K562 (cell line): ENCODE measurements around the gene HLCS.

Experiments
- CREB1 ChIP-seq, 2 experiments: sonication (generic) in 1 of 2; formaldehyde crosslinking in 1 of 2; IDR thresholded peaks; 2 replicates each; pipeline versions ENCODE4 v1.6.1 to v1.8.0; 2012 to 2022; ENCODE audit warnings: inconsistent platforms in 1 of 2, mild to moderate bottlenecking in 1 of 2, missing genetic modification reagents in 1 of 2, moderate library complexity in 1 of 2
- PHF21A ChIP-seq: fragments of 450-650 bp; IDR thresholded peaks from 2 replicates; pipeline ENCODE4 v1.6.1; 2017; ENCODE audit warnings: low read depth, borderline replicate concordance
- TCF7L2 ChIP-seq: fragments of 150-350 bp; IDR thresholded peaks from 2 replicates; pipeline ENCODE4 v1.6.1; 2016; ENCODE audit warnings: low read depth, mild to moderate bottlenecking, low read length, moderate library complexity
- U2AF1 ChIP-seq: fragments of 200-400 bp; formaldehyde crosslinking; optimal IDR thresholded peaks from 2 replicates; pipeline ENCODE3; 2017; ENCODE audit warnings: mild to moderate bottlenecking, low read depth, low read length, moderate library complexity
- ZC3H11A ChIP-seq: IDR thresholded peaks from 2 replicates; pipeline ENCODE4 v1.6.1; 2012; ENCODE audit warnings: low read depth, low read length, improper control_type of control experiment
- ZKSCAN1 ChIP-seq: fragments of 150-350 bp; IDR thresholded peaks from 2 replicates; pipeline ENCODE4 v1.6.1; 2016; ENCODE audit warnings: low read depth, low read length
- ZNF316 ChIP-seq: fragments of 450-650 bp; IDR thresholded peaks from 2 replicates; pipeline ENCODE4 v1.6.1; 2016
- TF ChIP-seq, protein P1 (sequence below), 3 experiments: IDR thresholded peaks in 2 of 3; conservative IDR thresholded peaks in 1 of 3; 2 replicates each; pipeline ENCODE4 v1.5.1; 2011 to 2012; ENCODE audit warnings: low read length in 3 of 3, mild to moderate bottlenecking in 3 of 3, control low read depth in 2 of 3, improper control_type of control experiment in 1 of 3, inconsistent platforms in 1 of 3, low read depth in 1 of 3, mixed read lengths in 1 of 3, moderate library complexity in 1 of 3; ENCODE audit not compliant: insufficient read depth in 2 of 3

DNA sequence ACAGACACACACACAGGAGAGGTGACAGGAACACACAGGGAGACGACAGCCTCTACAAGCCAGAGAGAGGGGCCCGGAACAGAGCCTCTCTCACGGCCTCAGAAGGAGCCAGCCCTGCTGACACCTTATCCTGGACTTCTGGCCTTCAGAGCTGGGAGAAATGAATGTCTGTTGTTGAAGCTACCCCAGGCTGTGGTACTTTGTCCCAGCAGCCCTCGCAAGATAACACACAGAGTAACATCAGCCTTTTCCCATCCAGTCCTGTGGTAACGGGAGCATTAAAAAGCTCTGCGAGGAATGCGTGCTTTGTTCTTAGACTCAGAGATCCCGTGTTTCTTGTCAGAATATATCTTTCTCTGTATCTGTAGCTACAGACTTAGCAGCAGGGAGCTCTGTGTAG lies 136.4 kb downstream of the HLCS start:
- TF ChIP-seq ZC3H11A (no peak), PHF21A (no peak), ZNF316 (no peak), U2AF1 (no peak), CREB1 (IDR thresholded peaks at IDR 0.05) (no peak), CREB1 (CRISPR knock-in tag; IDR thresholded peaks at IDR 0.05) (no peak), ZKSCAN1 (no peak), TCF7L2 (no peak)
- TF ChIP-seq, protein P1, sequence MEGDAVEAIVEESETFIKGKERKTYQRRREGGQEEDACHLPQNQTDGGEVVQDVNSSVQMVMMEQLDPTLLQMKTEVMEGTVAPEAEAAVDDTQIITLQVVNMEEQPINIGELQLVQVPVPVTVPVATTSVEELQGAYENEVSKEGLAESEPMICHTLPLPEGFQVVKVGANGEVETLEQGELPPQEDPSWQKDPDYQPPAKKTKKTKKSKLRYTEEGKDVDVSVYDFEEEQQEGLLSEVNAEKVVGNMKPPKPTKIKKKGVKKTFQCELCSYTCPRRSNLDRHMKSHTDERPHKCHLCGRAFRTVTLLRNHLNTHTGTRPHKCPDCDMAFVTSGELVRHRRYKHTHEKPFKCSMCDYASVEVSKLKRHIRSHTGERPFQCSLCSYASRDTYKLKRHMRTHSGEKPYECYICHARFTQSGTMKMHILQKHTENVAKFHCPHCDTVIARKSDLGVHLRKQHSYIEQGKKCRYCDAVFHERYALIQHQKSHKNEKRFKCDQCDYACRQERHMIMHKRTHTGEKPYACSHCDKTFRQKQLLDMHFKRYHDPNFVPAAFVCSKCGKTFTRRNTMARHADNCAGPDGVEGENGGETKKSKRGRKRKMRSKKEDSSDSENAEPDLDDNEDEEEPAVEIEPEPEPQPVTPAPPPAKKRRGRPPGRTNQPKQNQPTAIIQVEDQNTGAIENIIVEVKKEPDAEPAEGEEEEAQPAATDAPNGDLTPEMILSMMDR (IDR thresholded peaks at IDR 0.05 in 2 of 3, conservative IDR thresholded peaks at IDR 0.05 in 1 of 3; ENCODE audit: insufficient read depth in 2 of 3, low read depth in 1 of 3, low read length in 3 of 3): no peak
